ENCODE measurements around the gene FGD1. TPM values are rescaled to one million over a fixed set of nuclear protein-coding genes. Genes with fewer than 3 reads are reported as not detected.
"Not testable (repeated sequence)": the region's sequence is repeated elsewhere in the genome, so short reads cannot be mapped to it uniquely, and the experiment has no call there.

Gene FGD1
- 6.3 TPM for total RNA-seq
- long read RNA-seq, full-length matches to known transcripts, result 4 of 16 reads
- long read RNA-seq, partial matches to known transcripts, result 7 of 16 reads
- long read RNA-seq, other reads (novel, unspliced or antisense), result 5 of 16 reads

DNA sequence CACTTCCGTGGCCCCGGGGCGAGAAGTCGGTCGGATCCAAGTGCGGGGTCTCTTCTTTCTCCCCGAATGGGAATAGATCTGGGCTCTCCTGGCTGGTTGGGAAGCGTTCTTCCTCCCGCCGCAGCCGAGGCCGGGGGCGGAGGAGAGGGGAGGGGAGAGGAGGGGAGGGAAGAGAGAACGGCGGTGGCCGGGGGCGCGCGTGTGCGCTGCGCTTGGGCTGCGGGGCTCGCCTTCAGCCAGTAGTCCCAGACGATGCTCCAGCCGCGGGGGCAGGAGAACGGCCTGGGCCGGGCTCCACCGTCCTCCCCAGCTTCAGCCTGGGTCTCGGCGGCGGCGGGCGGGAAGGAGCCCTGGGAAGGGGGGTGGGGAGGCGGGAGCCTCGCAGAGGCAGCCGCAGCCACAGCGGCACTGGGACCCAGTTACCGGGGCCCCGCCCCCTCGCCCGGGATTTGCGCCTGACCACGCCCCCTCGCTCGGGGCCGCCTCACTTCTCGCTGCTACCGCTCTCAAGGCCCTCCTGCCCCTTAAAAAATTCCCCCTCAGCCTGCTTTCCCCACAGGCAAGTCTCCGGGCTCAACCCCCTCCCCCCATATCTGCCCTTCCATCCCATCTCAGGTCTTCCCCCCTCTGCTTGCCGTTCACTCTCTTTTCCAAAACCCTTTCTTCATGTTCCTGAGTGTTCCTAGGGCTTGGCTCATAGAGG lies at the start of gene FGD1:
Gene FGD1 (minus strand): TSS at position 421 of the 703 bp plus-strand sequence. CDS start 802 bp downstream, outside the sequence.
- ATAC-seq, result peak; percentile 95
- DNase-seq, result peak; percentile 86
- intact Hi-C loops (cut with micrococcal nuclease), result no loop called here

DNA sequence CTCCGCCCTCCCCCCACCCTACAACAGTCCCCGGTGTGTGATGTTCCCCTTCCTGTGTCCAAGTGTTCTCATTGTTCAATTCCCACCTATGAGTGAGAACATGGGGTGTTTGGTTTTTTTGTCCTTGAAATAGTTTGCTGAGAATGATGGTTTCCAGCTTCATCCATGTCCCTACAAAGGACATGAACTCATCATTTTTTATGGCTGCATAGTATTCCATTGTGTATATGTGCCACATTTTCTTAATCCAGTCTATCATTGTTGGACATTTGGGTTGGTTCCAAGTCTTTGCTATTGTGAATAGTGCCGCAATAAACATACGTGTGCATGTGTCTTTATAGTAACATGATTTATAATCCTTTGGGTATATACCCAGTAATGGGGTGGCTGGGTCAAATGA lies 46.2 kb upstream of the FGD1 start:
- ATAC-seq; DNase-seq; intact Hi-C loops (cut with micrococcal nuclease): not testable (repeated sequence)

DNA sequence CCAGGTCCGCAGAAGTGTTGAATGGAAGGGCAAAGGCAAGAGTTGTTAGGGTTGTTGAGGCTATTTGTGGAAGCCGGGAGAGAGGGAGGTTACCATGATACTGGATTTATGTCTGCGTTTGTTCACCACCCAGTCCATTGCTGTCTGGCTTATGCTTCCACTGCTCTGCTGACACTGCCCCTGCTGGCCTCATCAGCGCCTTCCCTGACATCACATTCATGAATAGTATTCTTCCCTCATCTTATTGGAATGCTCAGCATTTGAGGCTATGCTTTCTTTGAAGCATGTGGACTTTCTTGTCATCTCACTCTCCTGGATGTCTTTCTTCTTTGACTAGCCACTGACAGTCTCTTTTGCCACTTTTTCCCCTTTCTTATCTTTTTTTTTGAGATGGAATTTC lies 44.3 kb upstream of the FGD1 start:
- DNase-seq (peak; percentile 34), ATAC-seq (peak; percentile 98)
- intact Hi-C loops (cut with micrococcal nuclease), result no loop called here

DNA sequence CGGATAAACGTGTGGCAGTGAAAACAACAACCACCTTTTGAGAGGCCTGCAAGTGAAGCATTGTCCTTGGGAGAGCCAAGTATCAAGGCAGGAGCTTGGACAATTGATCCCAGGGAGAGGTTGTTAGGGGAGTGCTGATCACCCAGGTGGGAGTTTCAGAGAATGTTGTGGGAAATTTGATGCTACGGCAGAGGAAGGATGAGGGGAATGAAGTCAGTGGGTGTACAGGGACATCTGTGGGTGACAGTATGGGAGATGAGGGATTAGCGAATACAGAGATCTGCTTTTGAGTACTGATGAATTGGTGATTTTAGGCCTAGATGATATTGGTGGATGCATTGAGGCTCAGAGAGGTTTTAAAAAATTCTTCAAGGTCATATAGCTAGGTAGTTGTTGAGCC lies 38.2 kb upstream of the FGD1 start:
- ATAC-seq (no peak), DNase-seq (no peak)
- intact Hi-C loops (cut with micrococcal nuclease), result no loop called here

DNA sequence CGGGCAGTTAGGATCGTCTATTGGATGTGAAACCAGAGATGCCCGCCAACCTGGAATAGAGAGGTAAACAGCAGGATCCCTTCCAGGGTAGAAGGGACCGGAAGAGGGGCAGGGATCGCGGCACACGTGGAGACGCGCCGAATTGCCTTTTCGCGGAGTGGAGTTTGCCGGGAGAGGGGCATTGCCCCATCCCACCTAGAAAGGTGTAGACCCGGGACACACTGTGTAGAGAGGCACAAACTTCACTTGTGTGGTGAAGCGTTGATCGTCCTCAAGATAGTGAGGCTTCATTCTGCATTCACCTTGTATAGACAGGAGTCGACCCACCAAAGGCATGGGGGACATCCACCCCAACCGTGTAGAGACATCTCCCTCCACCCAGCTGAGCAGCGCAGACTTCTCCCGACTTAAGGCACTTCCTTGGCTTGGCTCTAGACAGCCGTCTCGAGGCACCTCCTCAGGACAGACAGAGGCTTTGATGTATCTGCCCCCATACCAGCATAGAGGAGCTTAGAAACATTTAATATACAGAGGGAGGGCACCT lies 34.4 kb upstream of the FGD1 start:
- no peak for DNase-seq

DNA sequence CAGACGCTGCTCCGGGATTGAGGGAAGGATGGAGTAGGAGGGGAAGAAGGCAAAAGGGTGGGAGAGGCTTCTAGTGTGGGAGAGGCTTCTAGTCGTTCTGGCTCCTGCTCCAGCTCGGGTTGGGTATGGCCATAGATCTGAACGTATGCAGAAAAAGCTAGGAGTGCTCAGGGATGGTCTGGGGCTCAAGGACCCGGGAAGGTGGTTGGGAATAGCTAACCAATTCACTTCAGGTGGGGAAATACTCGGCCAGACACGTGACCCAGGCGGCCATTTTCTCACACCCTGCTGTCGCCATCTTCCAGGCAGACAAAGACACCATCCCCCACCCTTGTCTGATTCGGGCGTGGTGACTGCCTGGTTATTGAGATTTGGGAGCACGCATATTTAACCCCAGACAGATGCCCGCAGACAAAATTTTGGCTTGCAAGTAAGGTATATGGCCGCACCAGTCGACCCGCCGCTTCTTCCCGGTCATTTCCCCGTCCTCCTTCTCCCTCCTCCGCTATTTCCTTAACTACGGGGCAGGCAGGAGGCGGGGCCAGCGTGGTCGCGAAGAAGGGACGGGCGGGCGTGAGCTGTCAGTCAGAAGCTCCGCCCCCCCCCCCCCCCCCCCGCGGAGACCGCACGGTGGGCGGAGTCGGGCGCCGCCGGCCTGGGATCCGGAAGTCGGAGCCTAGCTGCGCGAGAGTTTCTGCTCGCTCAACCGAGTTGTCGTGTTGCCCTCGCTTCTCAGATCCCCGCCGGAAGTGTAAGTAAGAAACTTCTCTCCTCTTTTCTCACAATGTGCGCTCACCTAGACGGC lies 33.7 kb upstream of the FGD1 start, which contains the start of gene GNL3L:
Gene GNL3L (plus strand): TSS at position 668 of the 805 bp plus-strand sequence. CDS start 2,348 bp downstream, outside the sequence.
- intact Hi-C loops (cut with micrococcal nuclease), result no loop called here
- DNase-seq (peak; percentile 92), ATAC-seq (peak; percentile 96)

More for the DNA sequence above, 34.4 kb upstream of the FGD1 start:
- ATAC-seq, result peak; percentile 44
- intact Hi-C loops (cut with micrococcal nuclease), result no loop called here

DNA sequence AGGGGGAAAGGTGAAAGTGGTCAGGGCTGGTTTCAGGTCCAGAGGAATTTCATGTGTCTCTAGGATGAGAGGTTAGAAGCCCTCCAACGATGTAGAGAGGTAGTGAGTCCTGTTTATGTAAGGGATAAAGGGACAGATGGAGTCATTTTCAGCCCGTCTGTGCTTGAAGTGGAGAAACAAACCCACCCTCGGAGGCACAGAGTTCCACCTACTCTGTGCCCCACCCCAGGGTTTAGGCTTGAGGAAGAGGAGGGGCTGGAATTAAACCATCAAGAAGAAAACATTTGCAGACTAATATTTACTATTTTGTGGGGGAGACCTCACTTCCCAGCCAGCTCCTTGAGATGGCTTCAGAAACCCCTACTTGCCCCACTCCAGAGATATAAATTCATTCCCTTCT lies 33.1 kb upstream of the FGD1 start:
- DNase-seq (no peak), ATAC-seq (no peak)
- intact Hi-C loops (cut with micrococcal nuclease), result no loop called here

DNA sequence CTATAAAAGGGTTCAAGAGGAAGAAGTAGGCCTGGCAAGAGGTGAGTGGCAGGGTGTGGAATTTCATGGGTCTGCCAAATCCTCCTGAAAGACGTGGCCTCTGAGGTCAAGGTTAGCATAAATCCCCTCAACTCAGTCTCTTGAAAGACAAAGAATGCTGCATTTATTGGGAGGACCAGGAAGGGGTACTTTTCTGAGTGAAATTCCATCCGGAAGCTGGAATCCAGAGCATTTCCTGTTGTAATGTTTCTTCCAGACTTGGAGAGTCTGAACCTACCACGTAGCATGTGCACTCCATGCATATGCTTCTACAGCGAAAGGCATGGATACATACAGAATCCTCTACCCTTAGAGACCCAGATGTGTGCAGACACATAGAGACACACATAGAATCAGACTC lies 13.4 kb upstream of the FGD1 start:
- intact Hi-C loops (cut with micrococcal nuclease), result no loop called here
- DNase-seq (no peak), ATAC-seq (peak; percentile 50)

DNA sequence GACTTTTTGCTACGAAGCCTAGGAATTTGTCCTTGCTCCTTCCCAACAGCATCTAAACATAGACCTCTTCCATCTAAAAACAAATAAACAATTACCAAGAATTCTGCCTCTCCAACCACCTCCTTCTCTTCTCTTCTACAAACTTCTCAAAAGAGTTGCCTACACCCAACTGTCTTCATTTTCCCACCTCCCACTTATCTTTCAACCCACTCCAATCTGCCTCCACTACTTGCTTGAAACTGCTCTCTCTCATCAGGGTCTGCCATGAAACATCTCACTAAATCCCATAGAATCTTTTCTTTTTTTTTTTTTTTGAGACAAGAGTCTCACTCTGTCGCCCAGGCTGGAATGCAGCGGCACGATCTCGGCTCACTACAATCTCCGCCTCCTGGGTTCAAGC lies 902 bp upstream of the FGD1 start:
- no peak for ATAC-seq
- intact Hi-C loops (cut with micrococcal nuclease), result no loop called here
- DNase-seq, result no peak

DNA sequence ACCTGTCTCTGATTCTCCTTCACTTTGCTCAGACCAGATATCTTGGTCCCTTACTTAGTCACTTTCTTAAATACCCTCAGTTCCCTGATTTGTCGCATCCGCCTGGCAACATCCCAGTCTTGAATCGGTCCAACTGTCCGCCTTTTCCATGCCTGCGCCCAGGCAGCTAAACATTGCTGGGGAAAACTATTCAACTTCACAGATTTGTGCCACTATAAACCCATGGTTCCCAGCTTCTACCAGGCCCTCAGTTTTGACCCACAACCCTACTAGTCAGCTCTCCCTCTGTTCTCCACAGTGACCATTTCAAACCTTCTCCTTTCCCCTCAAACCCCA lies 451 bp upstream of the FGD1 start:
- intact Hi-C loops (cut with micrococcal nuclease), result no loop called here

DNA sequence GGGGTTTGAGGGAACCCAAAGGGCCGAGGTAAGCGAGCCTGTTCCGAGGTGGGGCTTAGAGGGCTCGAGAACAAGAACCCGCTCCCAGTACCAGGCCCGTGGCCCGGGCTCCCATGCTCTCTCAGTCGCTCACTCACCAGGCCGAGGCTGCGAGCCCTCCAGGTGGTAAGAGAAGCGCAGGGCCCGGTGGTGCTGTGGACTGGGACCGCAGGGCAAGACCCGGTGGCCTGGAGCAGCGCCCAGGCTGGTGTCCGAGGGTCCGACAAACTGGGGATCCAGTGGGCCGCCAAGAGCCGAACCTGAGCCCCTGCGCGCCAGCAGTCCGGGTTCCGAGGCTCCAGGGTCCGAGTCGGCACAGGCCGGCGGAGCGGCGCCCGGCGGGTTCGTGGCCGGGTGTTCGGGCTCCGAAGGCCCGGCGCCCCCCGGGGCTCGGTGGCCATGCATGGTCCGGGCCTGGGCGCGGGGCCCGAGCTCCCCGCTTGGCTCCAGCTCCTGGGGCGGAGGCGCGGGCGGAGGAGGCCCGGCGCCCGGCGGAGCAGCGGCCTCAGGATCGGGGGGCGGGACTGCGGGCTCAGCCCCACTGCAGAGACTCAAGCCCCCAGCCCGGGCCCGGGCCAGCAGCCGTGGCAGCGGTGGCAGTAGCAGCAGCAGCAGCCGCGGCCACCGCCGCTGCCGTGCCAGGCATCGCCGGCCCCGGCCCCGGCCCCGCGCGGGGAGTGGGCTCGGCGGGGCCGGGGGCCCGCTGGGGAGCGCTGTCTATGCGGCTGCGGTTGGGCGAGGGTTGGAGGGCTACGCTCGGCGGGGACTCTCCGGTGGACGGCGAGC lies 833 bp downstream of the FGD1 start:
- peak; percentile 42 for ATAC-seq
- intact Hi-C loops (cut with micrococcal nuclease), result no loop called here
- DNase-seq, result peak; percentile 55

More for the DNA sequence above, 451 bp upstream of the FGD1 start:
- no peak for ATAC-seq
- DNase-seq, result no peak

DNA sequence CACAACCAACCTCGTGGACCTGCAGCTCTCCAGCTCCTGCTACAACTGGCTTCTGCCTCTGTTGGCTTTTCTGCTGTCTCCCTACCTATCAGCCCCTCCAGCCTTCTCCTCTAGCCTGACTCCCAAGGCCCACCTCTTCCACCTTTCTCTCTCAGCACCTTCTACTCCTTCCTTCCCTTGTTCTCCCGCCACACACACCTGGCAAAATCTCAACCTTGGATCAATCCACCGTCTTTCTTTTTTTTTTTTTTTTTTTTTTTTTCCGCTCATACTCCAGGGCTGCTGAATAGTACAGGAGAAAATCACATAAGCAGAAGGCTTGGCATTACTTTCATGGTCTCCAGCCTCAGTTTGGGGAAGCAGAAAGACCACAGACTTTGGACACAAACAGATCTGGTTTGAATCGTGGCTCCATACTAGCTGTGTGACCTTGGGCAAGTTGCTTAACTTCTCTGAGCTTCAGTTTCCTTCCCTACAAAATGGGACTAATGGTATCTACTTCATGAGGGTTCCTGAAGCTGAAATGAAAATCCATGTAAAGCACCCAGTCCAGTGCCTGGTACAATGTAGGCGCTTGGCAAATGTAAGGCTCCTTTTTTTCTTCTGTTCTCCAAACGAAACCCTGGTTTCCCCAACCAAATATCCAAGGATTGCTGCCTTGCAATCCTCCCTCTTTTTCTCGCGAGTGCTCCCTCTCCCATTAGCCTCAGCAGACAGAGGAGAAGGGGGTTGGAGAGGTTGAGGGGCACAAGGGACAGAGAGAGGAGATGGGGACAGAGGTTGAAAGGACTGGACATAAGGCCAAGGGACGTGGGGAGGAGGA lies 1.7 kb downstream of the FGD1 start:
- no peak for DNase-seq
- intact Hi-C loops (cut with micrococcal nuclease), result no loop called here
- no peak for ATAC-seq

DNA sequence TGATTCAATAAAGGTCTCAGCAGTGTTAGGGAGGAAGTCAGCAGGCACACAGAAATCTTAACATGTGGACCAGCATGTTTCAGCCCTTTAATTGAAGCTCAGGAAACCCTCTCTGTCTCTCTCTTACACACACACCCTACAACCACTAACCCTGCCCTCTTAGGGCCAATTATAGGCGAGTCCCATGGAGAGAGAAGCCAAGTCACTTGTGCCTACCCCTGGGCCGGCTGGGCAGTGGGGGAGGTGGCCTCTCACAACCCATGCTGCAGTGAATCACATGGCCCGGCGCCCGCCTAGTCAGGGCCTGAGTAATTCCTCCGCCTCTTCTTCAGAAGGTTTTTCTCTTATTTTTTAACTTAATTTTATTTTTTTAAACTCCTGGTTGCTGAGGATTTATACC lies 3.7 kb downstream of the FGD1 start:
- DNase-seq (peak; percentile 45), ATAC-seq (no peak)
- intact Hi-C loops (cut with micrococcal nuclease), result no loop called here

DNA sequence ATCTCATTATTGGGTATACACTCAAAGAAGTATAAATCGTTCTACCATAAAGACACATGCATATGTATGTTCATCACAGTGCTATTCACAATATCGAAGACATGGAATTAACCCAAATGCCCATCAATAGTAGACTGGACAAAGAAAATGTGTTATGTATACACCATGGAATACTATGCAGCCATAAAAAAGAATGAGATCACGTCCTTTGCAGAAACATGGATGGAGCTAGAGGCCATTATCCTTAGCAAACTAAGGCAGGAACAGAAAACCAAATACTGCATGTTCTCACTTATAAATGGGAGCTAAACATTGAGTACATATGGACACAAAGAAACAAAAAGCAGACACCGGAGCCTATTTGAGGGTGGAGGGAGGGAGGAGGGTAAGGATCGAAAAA lies 6.2 kb downstream of the FGD1 start:
- DNase-seq; ATAC-seq; intact Hi-C loops (cut with micrococcal nuclease): not testable (repeated sequence)

DNA sequence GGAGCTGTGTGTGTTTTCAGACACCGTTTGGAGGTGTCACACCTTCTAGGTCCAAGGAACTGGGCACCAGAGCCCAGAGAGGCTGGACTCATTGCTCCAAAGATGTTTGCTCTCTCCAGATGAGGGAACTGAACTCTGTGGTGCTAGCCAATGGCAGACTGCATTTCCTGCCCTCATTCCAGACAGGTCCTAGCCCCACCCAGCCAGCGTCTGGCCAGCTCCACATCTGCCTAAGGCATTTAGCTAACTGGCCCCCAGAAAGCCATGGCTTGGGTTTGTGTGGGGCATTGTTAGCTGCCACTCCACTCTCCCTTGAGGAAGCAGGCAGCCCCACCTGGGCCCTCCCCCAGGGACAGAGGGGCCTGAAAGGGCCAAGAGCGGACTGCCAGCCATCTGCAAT lies 11.4 kb downstream of the FGD1 start:
- peak; percentile 40 for DNase-seq
- intact Hi-C loops (cut with micrococcal nuclease), result no loop called here
- ATAC-seq, result peak; percentile 46

DNA sequence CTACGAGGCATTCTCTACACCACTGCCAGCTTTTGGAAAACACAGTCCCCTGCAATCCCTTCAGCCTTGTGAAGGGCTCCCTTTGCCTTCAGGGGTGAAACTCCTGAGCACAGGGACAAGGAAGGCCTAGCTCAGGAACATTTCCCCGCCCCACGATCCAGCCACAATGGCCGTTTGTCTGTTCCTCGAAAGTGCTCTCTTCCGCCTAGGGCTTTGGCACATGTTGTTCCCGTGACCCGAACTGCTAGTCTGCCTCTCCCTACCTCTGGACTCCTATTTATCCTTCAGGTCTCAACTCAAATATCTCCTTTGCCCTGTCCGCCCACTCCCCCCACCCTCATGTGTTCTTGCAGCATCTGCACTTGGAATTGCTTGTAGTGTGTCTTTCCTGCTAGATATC lies 12.1 kb downstream of the FGD1 start:
- intact Hi-C loops (cut with micrococcal nuclease), result no loop called here

DNA sequence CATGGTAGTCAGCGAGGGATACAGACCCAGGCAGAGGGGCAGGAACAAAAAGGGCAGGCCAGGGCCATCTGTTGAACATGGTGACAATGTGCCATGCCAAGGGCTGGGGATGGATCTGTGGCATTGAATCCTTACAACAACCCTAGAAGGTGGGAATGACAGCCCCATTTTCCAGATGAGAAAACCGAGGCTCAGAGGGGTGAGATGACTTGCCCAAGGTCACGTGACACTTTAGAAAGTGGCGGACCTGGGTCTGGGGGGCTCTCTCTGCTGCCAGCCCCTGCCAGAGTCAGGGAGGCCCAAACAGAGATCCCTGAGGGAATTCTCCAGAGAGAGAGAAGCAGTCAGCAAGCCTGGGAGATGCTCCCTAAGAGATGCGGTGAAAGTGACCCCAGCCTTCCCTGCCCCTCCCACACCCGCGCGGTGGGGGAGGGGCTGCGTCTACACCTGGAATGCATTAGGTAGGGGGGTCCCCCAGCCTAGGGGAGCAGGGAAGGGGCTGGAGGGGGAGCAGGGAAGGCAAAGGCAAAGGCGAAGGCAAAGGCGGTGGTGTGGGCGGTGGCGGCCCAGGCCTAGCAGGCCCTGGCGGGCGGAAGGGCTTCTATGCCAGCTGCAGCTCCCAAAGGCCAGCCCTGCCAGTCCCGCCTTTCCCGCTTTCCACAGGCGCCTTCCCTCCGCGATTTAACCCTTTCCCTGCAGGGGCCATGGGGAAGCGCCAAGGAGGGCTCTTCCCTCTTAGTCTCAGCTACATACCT lies 13.0 kb downstream of the FGD1 start:
- DNase-seq (peak; percentile 39), ATAC-seq (peak; percentile 46)
- intact Hi-C loops (cut with micrococcal nuclease), result no loop called here

More for the DNA sequence above, 12.1 kb downstream of the FGD1 start:
- DNase-seq (no peak), ATAC-seq (no peak)

Data from left ventricle myocardium superior (tissue), 1 donor.